MG63 (cell line): ENCODE measurements around the gene TEX44. TPM values are rescaled to one million over a fixed set of nuclear protein-coding genes. Genes with fewer than 3 reads are reported as not detected.

Experiments
- DNase-seq: peaks from one replicate; pipeline ENCODE4 v3.0.0-alpha.2; 2020
- H3K27me3 ChIP-seq: fragments of 250-450 bp; sonication (Bioruptor Pico); 2 replicates; pipeline ENCODE4 v1.5.1; 2020; ENCODE audit warnings: mild to moderate bottlenecking, moderate library complexity
- H3K36me3 ChIP-seq: fragments of 250-450 bp; sonication (Bioruptor Pico); 2 replicates; pipeline ENCODE4 v1.5.1; 2020; ENCODE audit warnings: mild to moderate bottlenecking, moderate library complexity
- H3K4me3 ChIP-seq: fragments of 250-450 bp; sonication (Bioruptor Pico); 2 replicates; pipeline ENCODE4 v1.5.1; 2020; ENCODE audit warnings: mild to moderate bottlenecking, moderate library complexity
- H3K9me3 ChIP-seq: fragments of 250-450 bp; sonication (Bioruptor Pico); 2 replicates; pipeline ENCODE4 v1.5.1; 2020; ENCODE audit warnings: mild to moderate bottlenecking, moderate library complexity
- total RNA-seq: library from RNA; depleted of rRNA; stranded (reverse); fragments of >200 nt; shearing (Covaris generic); gene quantifications from 2 replicates; pipeline ENCODE4 v1.2.3, GENCODE V29; 2014; ENCODE audit warnings: low replicate concordance; rRNA removed

The TEX44 gene
- total RNA-seq, 1 experiment from 2014 or later, result not detected

- DNase-seq, result peak; percentile 43
- Histone ChIP-seq H3K36me3 (no peaks in the 10 kb centered on the region), H3K9me3 (no peaks in the 10 kb centered on the region), H3K4me3 (no peak overlapping the region), H3K27me3 (no peaks in the 10 kb centered on the region)
Observed at GRCh38 chr2:231640641-231641111, 48.0 kb downstream of the TEX44 start.

- H3K9me3 ChIP-seq, result no peaks in the 10 kb centered on the region
- peak overlapping the region; percentile 31 for H3K4me3 ChIP-seq
- no peaks in the 10 kb centered on the region for H3K27me3 ChIP-seq
- peak; percentile 98 for DNase-seq
- no peaks in the 10 kb centered on the region for H3K36me3 ChIP-seq
Observed at GRCh38 chr2:231642631-231643494, 50.2 kb downstream of the TEX44 start.

DNA sequence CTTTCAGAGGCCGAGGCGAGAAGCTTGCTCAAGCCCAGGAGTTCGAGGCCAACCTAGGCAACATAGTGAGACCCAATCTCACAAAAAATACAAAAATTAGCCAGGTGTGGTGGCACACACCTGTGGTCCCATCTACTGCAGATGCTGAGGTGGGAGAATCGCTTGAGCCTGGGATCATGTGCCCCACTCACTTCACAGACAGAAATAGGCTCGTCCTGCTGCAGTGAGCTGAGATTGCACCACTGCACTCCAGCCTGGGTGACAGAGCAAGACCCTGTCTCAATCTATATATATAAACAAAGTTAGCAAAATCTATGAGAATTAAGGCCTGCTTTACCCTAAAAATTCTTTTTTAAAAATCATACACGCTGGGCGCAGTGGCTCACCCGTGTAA, 50.8 kb downstream of the TEX44 start:
- DNase-seq, result no peak
- Histone ChIP-seq H3K9me3 (no peaks in the 10 kb centered on the region), H3K4me3 (no peak overlapping the region), H3K27me3 (no peaks in the 10 kb centered on the region), H3K36me3 (no peaks in the 10 kb centered on the region)

Other genes with a start within 250 kb of the TEX44 start
- gene B3GNT7, start 197.2 kb upstream of the TEX44 start, total RNA-seq, result 0.23 TPM in 1 of 2 replicates, not detected in the other
- 176 and 228 TPM in 2 replicates for gene NCL, start 128.4 kb upstream of the TEX44 start, total RNA-seq
- not detected in 2 replicates for gene NMUR1, start 62.4 kb upstream of the TEX44 start, total RNA-seq
- gene PTMA, start 115.7 kb downstream of the TEX44 start, total RNA-seq, result 1,493 and 1,533 TPM in 2 replicates
- gene PDE6D, start 188.4 kb downstream of the TEX44 start, total RNA-seq, result 29.7 and 35.9 TPM in 2 replicates
- gene COPS7B, start 193.6 kb downstream of the TEX44 start, total RNA-seq, result 40.6 and 56.4 TPM in 2 replicates